Measurements from ENCODE around the gene STOX1. TPM values are rescaled to one million over a fixed set of nuclear protein-coding genes. Genes with fewer than 3 reads are reported as not detected.
"Not testable (repeated sequence)": the region's sequence is repeated elsewhere in the genome, so short reads cannot be mapped to it uniquely, and the experiment has no call there.

Gene STOX1
- polyA plus RNA-seq, 4 donors, result 9.1 to 13.1 (median 10.7) TPM

- not testable (repeated sequence) for DNase-seq (ENCODE audit: low read depth in 4 of 4, low spot score in 2 of 4)
Observed at GRCh38 chr10:68828083-68828601, 811 bp downstream of the STOX1 start.

- no peak for DNase-seq (ENCODE audit: low read depth in 4 of 4, low spot score in 2 of 4)
Observed at GRCh38 chr10:68828833-68829232, 1.5 kb downstream of the STOX1 start.

GRCh38 chr10:68829521-68829920, 2.2 kb downstream of the STOX1 start:
- DNase-seq (ENCODE audit: low read depth in 4 of 4, low spot score in 2 of 4), result no peak

GRCh38 chr10:68829952-68830351, 2.6 kb downstream of the STOX1 start:
- DNase-seq (ENCODE audit: low read depth in 4 of 4, low spot score in 2 of 4), result no peak

GRCh38 chr10:68831961-68832455, 4.7 kb downstream of the STOX1 start:
- DNase-seq (ENCODE audit: low read depth in 4 of 4, low spot score in 2 of 4), result no peak

- no peak for DNase-seq (ENCODE audit: low read depth in 4 of 4, low spot score in 2 of 4)
Observed at GRCh38 chr10:68832601-68833000, 5.3 kb downstream of the STOX1 start.

- no peak for DNase-seq (ENCODE audit: low read depth in 4 of 4, low spot score in 2 of 4)
Observed at GRCh38 chr10:68837626-68838322, 10.4 kb downstream of the STOX1 start.

- DNase-seq (ENCODE audit: low read depth in 4 of 4, low spot score in 2 of 4), result not testable (repeated sequence)
Observed at GRCh38 chr10:68840650-68841049, 13.3 kb downstream of the STOX1 start.

- DNase-seq (ENCODE audit: low read depth in 4 of 4, low spot score in 2 of 4), result no peak
Observed at GRCh38 chr10:68848281-68848680, 20.9 kb downstream of the STOX1 start.

- DNase-seq (ENCODE audit: low read depth in 4 of 4, low spot score in 2 of 4), result no peak
Observed at GRCh38 chr10:68848806-68849205, 21.5 kb downstream of the STOX1 start.

- DNase-seq (ENCODE audit: low read depth in 4 of 4, low spot score in 2 of 4), result no peak
Observed at GRCh38 chr10:68856352-68856751, 29.0 kb downstream of the STOX1 start.

- no peak for DNase-seq (ENCODE audit: low read depth in 4 of 4, low spot score in 2 of 4)
Observed at GRCh38 chr10:68857005-68857404, 29.7 kb downstream of the STOX1 start.

GRCh38 chr10:68861253-68861652, 33.9 kb downstream of the STOX1 start:
- DNase-seq (ENCODE audit: low read depth in 4 of 4, low spot score in 2 of 4), result no peak

- no peak for DNase-seq (ENCODE audit: low read depth in 4 of 4, low spot score in 2 of 4)
Observed at GRCh38 chr10:68864611-68865010, 37.3 kb downstream of the STOX1 start.

- DNase-seq (ENCODE audit: low read depth in 4 of 4, low spot score in 2 of 4), result not testable (repeated sequence)
Observed at GRCh38 chr10:68868173-68868572, 40.8 kb downstream of the STOX1 start.

- no peak for DNase-seq (ENCODE audit: low read depth in 4 of 4, low spot score in 2 of 4)
Observed at GRCh38 chr10:68869623-68870022, 42.3 kb downstream of the STOX1 start.

GRCh38 chr10:68870061-68870460, 42.7 kb downstream of the STOX1 start:
- DNase-seq (ENCODE audit: low read depth in 4 of 4, low spot score in 2 of 4), result no peak

- no peak for DNase-seq (ENCODE audit: low read depth in 4 of 4, low spot score in 2 of 4)
Observed at GRCh38 chr10:68870545-68871104, 43.3 kb downstream of the STOX1 start.

GRCh38 chr10:68871105-68871711, 43.9 kb downstream of the STOX1 start:
- no peak for DNase-seq (ENCODE audit: low read depth in 4 of 4, low spot score in 2 of 4)

- peak in 3 of 4 donors; percentile 53 to 86 (median 77) for DNase-seq (ENCODE audit: low read depth in 4 of 4, low spot score in 2 of 4)
Observed at GRCh38 chr10:68871731-68872342, 44.5 kb downstream of the STOX1 start.

Data from left renal cortex interstitium (tissue), 4 donors.